OCI-LY3 (cell line): Measurements from ENCODE around the gene RAD50.
A peak's percentile ranks its signal among the peaks of the same experiment; 100 is the strongest.

ENCODE experiments used
- H2AFZ ChIP-seq: fragments of 200-600, 300-600 bp; shearing (Covaris generic); 2 replicates; pipeline ENCODE4 v1.6.0; 2014; ENCODE audit warnings: antibody characterized with exemption, low read depth, low read length
- H3K27ac ChIP-seq: fragments of 200-600, 300-600 bp; sonication (generic); 2 replicates; pipeline ENCODE4 v1.5.1; 2014; ENCODE audit warnings: mild to moderate bottlenecking, low read length, moderate library complexity, mixed read lengths
- H3K27me3 ChIP-seq: fragments of 200-600, 300-600 bp; sonication (generic); 2 replicates; pipeline ENCODE4 v1.6.1; 2014; ENCODE audit warnings: low read depth, low read length, mixed read lengths
- H3K36me3 ChIP-seq: fragments of 200-600, 300-600 bp; sonication (generic); replicated peaks from 2 replicates; pipeline ENCODE3; 2014; ENCODE audit warnings: low read depth, low read length, mixed read lengths
- H3K4me1 ChIP-seq: fragments of 300-600, 200-600 bp; sonication (generic); 2 replicates; pipeline ENCODE4 v1.6.1; 2014; ENCODE audit warnings: low read length, mixed read lengths
- H3K4me2 ChIP-seq: fragments of 200-600, 300-600 bp; sonication (generic); 2 replicates; pipeline ENCODE4 v1.6.1; 2014; ENCODE audit warnings: low read length, mixed read lengths
- H3K4me3 ChIP-seq: fragments of 300-600, 200-600 bp; sonication (generic); 2 replicates; pipeline ENCODE4 v1.5.1; 2014; ENCODE audit warnings: antibody characterized with exemption, mild to moderate bottlenecking, low read length, moderate library complexity
- H3K79me2 ChIP-seq: fragments of 300-600, 200-600 bp; shearing (Covaris generic); 2 replicates; pipeline ENCODE4 v1.6.1; 2014; ENCODE audit warnings: mild to moderate bottlenecking, low read length, mixed read lengths
- H3K9ac ChIP-seq: fragments of 300-600, 200-600 bp; shearing (Covaris generic); 2 replicates; pipeline ENCODE4 v1.6.0; 2014; ENCODE audit warnings: mild to moderate bottlenecking, low read length, moderate library complexity
- H3K9me3 ChIP-seq: fragments of 200-600, 300-600 bp; shearing (Covaris generic); 2 replicates; pipeline ENCODE4 v1.6.1; 2014; ENCODE audit warnings: low read length, mixed read lengths; ENCODE audit not compliant: insufficient read depth
- H4K20me1 ChIP-seq: fragments of 200-600, 300-600 bp; sonication (generic); 2 replicates; pipeline ENCODE4 v1.6.1; 2016; ENCODE audit warnings: low read length, mixed read lengths; ENCODE audit not compliant: insufficient read depth
- EZH2phosphoT487 ChIP-seq: fragments of 200-600 bp; shearing (Covaris generic); IDR thresholded peaks from 2 replicates; pipeline ENCODE4 v1.6.1; 2018; ENCODE audit warnings: antibody characterized with exemption, mixed run types, low read depth
- TF ChIP-seq, protein P1 (sequence below): fragments of 200-600, 300-600 bp; sonication (generic); IDR thresholded peaks from 2 replicates; pipeline ENCODE4 v1.5.1; 2014; ENCODE audit warnings: antibody characterized with exemption, low read length, low read depth

Gene RAD50

DNA sequence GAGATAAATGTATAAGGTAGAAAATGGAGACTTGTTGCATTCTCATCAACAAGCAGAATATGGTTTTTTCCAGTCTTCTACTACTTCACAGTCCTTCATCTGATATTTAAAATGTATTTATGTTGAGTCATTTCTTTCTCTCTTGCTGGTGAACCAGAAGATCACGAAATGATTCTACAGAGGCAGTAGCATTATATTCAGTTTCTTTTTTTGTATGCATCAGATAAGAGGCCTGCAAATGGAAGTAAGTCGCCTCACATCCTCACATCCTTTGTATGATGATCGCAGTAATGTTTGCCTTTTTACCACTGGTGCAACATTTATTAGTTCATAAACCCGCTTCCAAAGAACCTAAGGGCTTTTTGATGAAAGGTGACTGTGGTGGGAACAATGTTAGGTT, 79.1 kb downstream of the RAD50 start:
- H3K4me2 ChIP-seq: peak overlapping the region; percentile 62
- no peaks in the 10 kb centered on the region for H3K27me3 ChIP-seq
- peak overlapping the region; percentile 22 for H3K4me3 ChIP-seq
- H2AFZ ChIP-seq: no peak overlapping the region
- no peaks in the 10 kb centered on the region for H3K79me2 ChIP-seq
- H3K9me3 ChIP-seq: no peaks in the 10 kb centered on the region
- no peak for TF ChIP-seq EZH2phosphoT487
- TF ChIP-seq, protein P1, sequence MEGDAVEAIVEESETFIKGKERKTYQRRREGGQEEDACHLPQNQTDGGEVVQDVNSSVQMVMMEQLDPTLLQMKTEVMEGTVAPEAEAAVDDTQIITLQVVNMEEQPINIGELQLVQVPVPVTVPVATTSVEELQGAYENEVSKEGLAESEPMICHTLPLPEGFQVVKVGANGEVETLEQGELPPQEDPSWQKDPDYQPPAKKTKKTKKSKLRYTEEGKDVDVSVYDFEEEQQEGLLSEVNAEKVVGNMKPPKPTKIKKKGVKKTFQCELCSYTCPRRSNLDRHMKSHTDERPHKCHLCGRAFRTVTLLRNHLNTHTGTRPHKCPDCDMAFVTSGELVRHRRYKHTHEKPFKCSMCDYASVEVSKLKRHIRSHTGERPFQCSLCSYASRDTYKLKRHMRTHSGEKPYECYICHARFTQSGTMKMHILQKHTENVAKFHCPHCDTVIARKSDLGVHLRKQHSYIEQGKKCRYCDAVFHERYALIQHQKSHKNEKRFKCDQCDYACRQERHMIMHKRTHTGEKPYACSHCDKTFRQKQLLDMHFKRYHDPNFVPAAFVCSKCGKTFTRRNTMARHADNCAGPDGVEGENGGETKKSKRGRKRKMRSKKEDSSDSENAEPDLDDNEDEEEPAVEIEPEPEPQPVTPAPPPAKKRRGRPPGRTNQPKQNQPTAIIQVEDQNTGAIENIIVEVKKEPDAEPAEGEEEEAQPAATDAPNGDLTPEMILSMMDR: no peak
- H4K20me1 ChIP-seq: peaks cover 18% of the 10 kb centered on the region
- peaks cover 19% of the 10 kb centered on the region for H3K4me1 ChIP-seq
- H3K36me3 ChIP-seq: peaks cover 43% of the 10 kb centered on the region
- no peak overlapping the region for H3K9ac ChIP-seq
- H3K27ac ChIP-seq: no peak overlapping the region

DNA sequence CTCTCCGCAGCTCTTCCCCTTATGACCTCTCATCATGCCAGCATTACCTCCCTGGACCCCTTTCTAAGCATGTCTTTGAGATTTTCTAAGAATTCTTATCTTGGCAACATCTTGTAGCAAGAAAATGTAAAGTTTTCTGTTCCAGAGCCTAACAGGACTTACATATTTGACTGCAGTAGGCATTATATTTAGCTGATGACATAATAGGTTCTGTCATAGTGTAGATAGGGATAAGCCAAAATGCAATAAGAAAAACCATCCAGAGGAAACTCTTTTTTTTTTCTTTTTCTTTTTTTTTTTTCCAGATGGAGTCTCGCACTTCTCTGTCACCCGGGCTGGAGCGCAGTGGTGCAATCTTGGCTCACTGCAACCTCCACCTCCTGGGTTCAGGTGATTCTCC, 80.5 kb downstream of the RAD50 start:
- Histone ChIP-seq H3K9me3 (no peaks in the 10 kb centered on the region), H3K79me2 (no peaks in the 10 kb centered on the region), H3K27me3 (no peaks in the 10 kb centered on the region), H3K27ac (no peak overlapping the region), H3K36me3 (peaks cover 49% of the 10 kb centered on the region), H3K4me2 (no peak overlapping the region), H4K20me1 (peaks cover 16% of the 10 kb centered on the region), H2AFZ (no peak overlapping the region), H3K4me3 (no peak overlapping the region), H3K4me1 (peaks cover 19% of the 10 kb centered on the region), H3K9ac (no peak overlapping the region)
- no peak for TF ChIP-seq EZH2phosphoT487
- TF ChIP-seq, protein P1: no peak

DNA sequence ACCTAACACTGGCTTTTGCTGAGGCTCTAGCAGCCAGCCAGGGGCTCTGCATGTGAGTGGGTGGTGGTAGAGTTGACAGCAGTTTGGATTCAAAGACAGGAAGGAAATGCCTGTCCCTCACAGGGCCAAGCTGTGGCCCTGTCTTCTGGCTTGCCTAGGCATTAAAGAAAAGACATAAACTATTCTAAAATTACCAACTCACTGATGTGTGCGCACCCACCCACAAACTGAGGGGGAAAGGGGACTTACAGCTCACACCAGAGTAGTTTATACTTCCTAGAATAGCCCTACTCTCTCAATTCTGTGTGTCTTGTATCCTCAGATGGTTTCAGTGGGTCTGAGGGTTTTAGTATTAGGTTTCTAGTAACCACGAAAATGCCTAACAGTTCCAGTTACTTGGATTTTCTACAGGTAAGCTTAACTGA, 82.9 kb downstream of the RAD50 start:
- H3K4me3 ChIP-seq: no peak overlapping the region
- no peak overlapping the region for H3K27ac ChIP-seq
- no peak overlapping the region for H2AFZ ChIP-seq
- peaks cover 15% of the 10 kb centered on the region; the same call in 1 of the 2 replicates for H4K20me1 ChIP-seq
- H3K9me3 ChIP-seq: no peaks in the 10 kb centered on the region
- no peak overlapping the region for H3K4me2 ChIP-seq
- no peaks in the 10 kb centered on the region for H3K27me3 ChIP-seq
- TF ChIP-seq, protein P1: no peak
- TF ChIP-seq EZH2phosphoT487: no peak
- peaks cover 19% of the 10 kb centered on the region for H3K4me1 ChIP-seq
- H3K36me3 ChIP-seq: peaks cover 50% of the 10 kb centered on the region
- H3K9ac ChIP-seq: no peak overlapping the region
- no peaks in the 10 kb centered on the region for H3K79me2 ChIP-seq

DNA sequence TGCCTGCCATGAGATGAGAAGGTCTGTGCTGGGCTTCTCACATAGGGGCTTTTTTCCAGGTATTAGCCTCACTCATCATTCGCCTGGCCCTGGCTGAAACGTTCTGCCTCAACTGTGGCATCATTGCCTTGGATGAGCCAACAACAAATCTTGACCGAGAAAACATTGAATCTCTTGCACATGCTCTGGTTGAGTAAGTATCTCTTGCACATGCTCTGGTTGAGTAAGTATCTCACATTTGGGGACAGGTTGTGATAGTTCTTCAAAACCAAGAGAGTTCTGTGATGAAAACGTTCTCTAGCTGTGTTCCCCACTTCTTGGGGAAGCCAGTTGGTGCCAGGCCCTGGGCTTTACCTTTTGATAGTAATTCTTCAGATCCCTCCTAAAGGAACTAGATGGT, 83.8 kb downstream of the RAD50 start:
- no peak overlapping the region for H3K9ac ChIP-seq
- H3K4me1 ChIP-seq: peaks cover 10% of the 10 kb centered on the region
- H2AFZ ChIP-seq: no peak overlapping the region
- no peak overlapping the region for H3K27ac ChIP-seq
- H3K27me3 ChIP-seq: no peaks in the 10 kb centered on the region
- no peak overlapping the region for H3K4me3 ChIP-seq
- no peaks in the 10 kb centered on the region for H3K79me2 ChIP-seq
- H4K20me1 ChIP-seq: peaks cover 8% of the 10 kb centered on the region; the same call in 1 of the 2 replicates
- H3K9me3 ChIP-seq: no peaks in the 10 kb centered on the region
- no peak overlapping the region for H3K4me2 ChIP-seq
- TF ChIP-seq, protein P1: no peak
- no peak for TF ChIP-seq EZH2phosphoT487
- H3K36me3 ChIP-seq: peaks cover 55% of the 10 kb centered on the region
